ENCODE measurements around the gene ITPKB.
"Not testable (repeated sequence)": the region's sequence is repeated elsewhere in the genome, so short reads cannot be mapped to it uniquely, and the experiment has no call there.

Gene ITPKB

DNA sequence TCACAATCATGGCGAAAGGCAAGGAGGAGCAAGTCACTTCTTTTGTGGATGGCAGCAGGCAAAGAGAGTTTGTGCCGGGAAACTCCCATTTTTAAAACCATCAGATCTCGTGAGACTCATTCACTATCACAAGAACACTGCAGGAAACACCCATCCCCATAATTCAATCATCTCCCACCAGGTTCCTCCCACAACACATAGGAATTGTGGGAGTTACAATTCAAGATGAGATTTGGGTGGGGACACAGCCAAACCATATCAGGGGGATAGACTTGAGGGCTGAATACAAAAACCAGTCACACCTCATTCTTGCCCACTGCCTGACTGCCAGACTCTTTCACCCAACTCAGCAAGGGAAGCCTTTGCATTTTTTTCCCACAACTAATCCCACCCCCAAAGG, 140.1 kb downstream of the ITPKB start:
- not testable (repeated sequence) for H3K4ac ChIP-seq (ENCODE audit: low read length); H2BK15ac ChIP-seq (ENCODE audit: low read length); H4K8ac ChIP-seq (ENCODE audit: low read depth, low read length); H3K79me1 ChIP-seq (ENCODE audit: low read depth, low read length); DNase-seq (ENCODE audit: low spot score); H3K4me1 ChIP-seq (ENCODE audit: control insufficient read depth in 2 of 2, insufficient read depth in 1 of 2, low read depth in 1 of 2, low read length in 2 of 2); H3K36me3 ChIP-seq (replicated peaks in 1 of 2; ENCODE audit: control insufficient read depth in 2 of 2, insufficient read depth in 2 of 2, low read length in 2 of 2); H3K27ac ChIP-seq (replicated peaks; ENCODE audit: low read length); H3K18ac ChIP-seq (ENCODE audit: low read length); H4K91ac ChIP-seq (ENCODE audit: low read depth, low read length, poor library complexity); H2AFZ ChIP-seq (ENCODE audit: low read length); H3K9ac ChIP-seq (ENCODE audit: low read depth, low read length, poor library complexity); H3K4me3 ChIP-seq (ENCODE audit: low read length in 2 of 2); H2BK120ac ChIP-seq (ENCODE audit: low read depth, low read length); H3K9me3 ChIP-seq (replicated peaks in 1 of 2; ENCODE audit: control insufficient read depth in 2 of 2, insufficient read depth in 1 of 2, low read depth in 1 of 2, low read length in 2 of 2); H2AK5ac ChIP-seq (ENCODE audit: low read depth, low read length); H2BK5ac ChIP-seq (ENCODE audit: low read length); H3K23ac ChIP-seq (ENCODE audit: low read depth, low read length, poor library complexity); H2BK12ac ChIP-seq (ENCODE audit: low read length); H3K14ac ChIP-seq (ENCODE audit: low read length); H3K4me2 ChIP-seq (ENCODE audit: insufficient read depth, low read length, poor library complexity, severe bottlenecking)
- WGBS, 2 donors (ENCODE audit: extremely low coverage in 2 of 2, insufficient read length in 2 of 2, insufficient replicate concordance in 1 of 2) = no CpG with 5 or more reads among the region's 3 CpGs
- peaks cover 0 to 20% (median 0%) of the 10 kb centered on the region in 3 experiments for H3K27me3 ChIP-seq (ENCODE audit: control insufficient read depth in 3 of 3, insufficient read depth in 3 of 3, low read depth in 1 of 3, low read length in 3 of 3)

DNA sequence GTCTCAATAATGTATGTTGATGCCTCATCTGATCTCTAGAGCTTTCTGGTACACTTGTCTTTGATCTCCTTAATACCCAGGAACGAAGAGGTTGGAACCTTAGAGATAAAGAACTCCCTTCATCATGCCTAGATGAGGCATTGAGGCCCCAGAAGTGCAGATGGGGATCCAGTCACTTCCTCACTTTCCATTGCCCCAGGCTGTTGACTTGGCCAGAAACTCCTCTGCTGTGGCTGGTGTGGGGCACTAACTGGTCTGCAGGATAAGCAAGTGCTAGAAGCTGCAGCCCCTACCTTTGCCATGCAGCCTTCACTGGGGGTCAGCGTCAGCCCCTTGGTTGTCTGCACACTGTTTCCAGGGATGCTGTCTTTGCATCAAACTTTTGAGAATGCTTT, 140.6 kb downstream of the ITPKB start:
- Histone ChIP-seq H3K23ac (ENCODE audit: low read depth, low read length, poor library complexity) (no peak overlapping the region), H3K4ac (ENCODE audit: low read length) (no peak overlapping the region), H2AFZ (ENCODE audit: low read length) (no peak overlapping the region), H3K36me3 (replicated peaks in 1 of 2; ENCODE audit: control insufficient read depth in 2 of 2, insufficient read depth in 2 of 2, low read length in 2 of 2) (no peaks in the 10 kb centered on the region), H3K4me3 (ENCODE audit: low read length in 2 of 2) (no peak overlapping the region), H3K9ac (ENCODE audit: low read depth, low read length, poor library complexity) (no peak overlapping the region), H2BK120ac (ENCODE audit: low read depth, low read length) (no peak overlapping the region), H2AK5ac (ENCODE audit: low read depth, low read length) (no peak overlapping the region), H3K9me3 (replicated peaks in 1 of 2; ENCODE audit: control insufficient read depth in 2 of 2, insufficient read depth in 1 of 2, low read depth in 1 of 2, low read length in 2 of 2) (peaks cover 0 to 2% of the 10 kb centered on the region in 2 donors), H2BK12ac (ENCODE audit: low read length) (no peak overlapping the region), H3K27ac (replicated peaks; ENCODE audit: low read length) (no peak overlapping the region), H3K14ac (ENCODE audit: low read length) (no peak overlapping the region), H3K79me1 (ENCODE audit: low read depth, low read length) (no peaks in the 10 kb centered on the region), H4K91ac (ENCODE audit: low read depth, low read length, poor library complexity) (no peak overlapping the region), H2BK5ac (ENCODE audit: low read length) (no peak overlapping the region), H2BK15ac (ENCODE audit: low read length) (no peak overlapping the region), H4K8ac (ENCODE audit: low read depth, low read length) (no peak overlapping the region), H3K27me3 (ENCODE audit: control insufficient read depth in 3 of 3, insufficient read depth in 3 of 3, low read depth in 1 of 3, low read length in 3 of 3) (peaks cover 0 to 15% (median 0%) of the 10 kb centered on the region in 3 experiments), H3K18ac (ENCODE audit: low read length) (no peak overlapping the region), H3K4me1 (ENCODE audit: control insufficient read depth in 2 of 2, insufficient read depth in 1 of 2, low read depth in 1 of 2, low read length in 2 of 2) (peaks cover 0 to 4% of the 10 kb centered on the region in 2 donors), H3K4me2 (ENCODE audit: insufficient read depth, low read length, poor library complexity, severe bottlenecking) (no peak overlapping the region)
- no peak for DNase-seq (ENCODE audit: low spot score)
- no CpG with 5 or more reads among the region's 2 CpGs for WGBS, 2 donors (ENCODE audit: extremely low coverage in 2 of 2, insufficient read length in 2 of 2, insufficient replicate concordance in 1 of 2)

DNA sequence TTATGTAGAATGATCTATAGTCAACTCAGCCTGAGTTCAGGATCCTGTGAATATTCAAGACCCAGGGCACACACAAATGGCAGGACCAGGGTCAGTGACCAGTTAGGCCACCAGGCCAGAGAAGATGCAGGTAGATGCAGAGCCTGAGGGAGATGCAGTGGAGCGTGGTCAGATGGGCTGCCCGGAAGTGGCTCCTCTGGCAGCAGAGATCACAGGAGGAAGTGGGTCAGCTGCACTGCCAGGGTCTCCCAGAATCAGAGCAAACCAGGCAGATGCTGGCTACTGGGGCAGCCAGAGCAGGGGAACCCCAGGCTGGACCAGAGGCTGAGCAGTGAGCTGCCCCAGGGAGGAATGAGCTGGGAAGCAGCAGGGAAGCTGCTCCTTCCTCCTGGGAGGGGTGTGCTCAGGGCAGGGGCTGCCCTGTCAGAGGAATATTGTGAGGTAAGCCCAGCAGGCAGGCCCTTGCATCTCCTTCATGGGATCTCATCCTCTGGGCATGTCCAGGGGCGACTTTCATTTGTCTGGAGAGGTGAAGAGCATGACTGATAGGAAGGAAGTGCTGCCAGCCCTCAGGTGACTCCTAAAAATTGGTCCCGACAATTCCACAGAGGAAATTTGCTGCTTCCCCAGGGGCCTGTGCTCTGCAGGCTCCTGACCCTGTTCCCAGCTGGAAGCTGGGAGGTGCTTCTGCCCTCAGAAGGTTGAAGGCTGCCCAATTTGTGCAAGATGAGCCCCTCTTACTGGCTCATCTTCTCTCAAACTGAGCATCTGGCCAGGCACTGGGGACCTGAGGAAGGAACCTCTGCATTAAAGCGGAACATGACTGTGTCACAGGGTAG, 141.2 kb downstream of the ITPKB start:
- Histone ChIP-seq H2BK5ac (ENCODE audit: low read length) (no peak overlapping the region), H3K36me3 (replicated peaks in 1 of 2; ENCODE audit: control insufficient read depth in 2 of 2, insufficient read depth in 2 of 2, low read length in 2 of 2) (no peaks in the 10 kb centered on the region), H3K4me3 (ENCODE audit: low read length in 2 of 2) (no peak overlapping the region), H3K27ac (replicated peaks; ENCODE audit: low read length) (no peak overlapping the region), H3K79me1 (ENCODE audit: low read depth, low read length) (no peaks in the 10 kb centered on the region), H3K4me1 (ENCODE audit: control insufficient read depth in 2 of 2, insufficient read depth in 1 of 2, low read depth in 1 of 2, low read length in 2 of 2) (peaks cover 0 to 3% of the 10 kb centered on the region in 2 donors), H3K4me2 (ENCODE audit: insufficient read depth, low read length, poor library complexity, severe bottlenecking) (no peak overlapping the region), H3K18ac (ENCODE audit: low read length) (no peak overlapping the region), H3K4ac (ENCODE audit: low read length) (no peak overlapping the region), H3K23ac (ENCODE audit: low read depth, low read length, poor library complexity) (no peak overlapping the region), H4K91ac (ENCODE audit: low read depth, low read length, poor library complexity) (no peak overlapping the region), H2AFZ (ENCODE audit: low read length) (no peak overlapping the region), H2BK120ac (ENCODE audit: low read depth, low read length) (no peak overlapping the region), H3K9me3 (replicated peaks in 1 of 2; ENCODE audit: control insufficient read depth in 2 of 2, insufficient read depth in 1 of 2, low read depth in 1 of 2, low read length in 2 of 2) (peaks cover 0 to 2% of the 10 kb centered on the region in 2 donors), H2BK15ac (ENCODE audit: low read length) (no peak overlapping the region), H3K9ac (ENCODE audit: low read depth, low read length, poor library complexity) (no peak overlapping the region), H2BK12ac (ENCODE audit: low read length) (no peak overlapping the region), H4K8ac (ENCODE audit: low read depth, low read length) (no peak overlapping the region), H3K14ac (ENCODE audit: low read length) (no peak overlapping the region), H3K27me3 (ENCODE audit: control insufficient read depth in 3 of 3, insufficient read depth in 3 of 3, low read depth in 1 of 3, low read length in 3 of 3) (peaks cover 0 to 9% (median 0%) of the 10 kb centered on the region in 3 experiments), H2AK5ac (ENCODE audit: low read depth, low read length) (no peak overlapping the region)
- no peak for DNase-seq (ENCODE audit: low spot score)
- WGBS, 2 donors (ENCODE audit: extremely low coverage in 2 of 2, insufficient read length in 2 of 2, insufficient replicate concordance in 1 of 2) = no CpG with 5 or more reads among the region's 5 CpGs

DNA sequence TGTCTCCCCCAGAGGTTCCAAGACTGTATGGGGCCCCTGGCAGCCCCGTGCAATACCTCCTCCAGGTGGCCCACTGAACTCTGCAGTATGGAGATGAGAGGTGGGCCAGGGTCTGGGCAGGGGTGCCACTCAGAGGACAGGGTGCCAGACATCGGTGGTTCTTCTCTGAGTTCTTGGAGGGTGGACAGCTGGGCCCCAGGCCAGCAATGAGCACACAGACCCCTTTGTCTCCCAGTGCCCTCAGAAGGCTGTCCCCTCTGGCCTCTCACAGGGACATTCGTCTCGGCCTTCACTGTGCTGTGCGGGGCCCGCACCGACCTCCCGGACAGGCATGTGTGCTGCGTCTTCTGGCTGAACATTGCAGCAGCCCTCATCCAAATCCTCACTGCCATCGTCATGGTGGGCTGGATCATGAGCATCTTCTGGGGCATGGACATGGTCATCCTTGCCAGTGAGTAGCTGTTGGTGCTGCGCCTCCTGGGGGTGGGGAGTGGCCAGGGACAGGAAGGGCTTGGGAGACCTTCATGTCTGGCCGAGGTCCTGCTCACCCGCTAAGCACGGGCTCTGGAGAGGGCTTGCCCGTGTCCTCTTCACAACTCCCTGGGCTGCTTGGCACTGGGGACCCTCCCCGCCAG, 142.4 kb downstream of the ITPKB start:
- Histone ChIP-seq H2BK15ac (ENCODE audit: low read length) (no peak overlapping the region), H2BK120ac (ENCODE audit: low read depth, low read length) (no peak overlapping the region), H2BK5ac (ENCODE audit: low read length) (no peak overlapping the region), H2BK12ac (ENCODE audit: low read length) (no peak overlapping the region), H3K4me3 (ENCODE audit: low read length in 2 of 2) (no peak overlapping the region), H4K8ac (ENCODE audit: low read depth, low read length) (no peak overlapping the region), H4K91ac (ENCODE audit: low read depth, low read length, poor library complexity) (no peak overlapping the region), H3K23ac (ENCODE audit: low read depth, low read length, poor library complexity) (peak overlapping the region; percentile 5), H2AK5ac (ENCODE audit: low read depth, low read length) (no peak overlapping the region), H3K27ac (replicated peaks; ENCODE audit: low read length) (no peak overlapping the region), H3K27me3 (ENCODE audit: control insufficient read depth in 3 of 3, insufficient read depth in 3 of 3, low read depth in 1 of 3, low read length in 3 of 3) (peaks cover 0 to 4% (median 0%) of the 10 kb centered on the region in 3 experiments), H2AFZ (ENCODE audit: low read length) (no peak overlapping the region), H3K14ac (ENCODE audit: low read length) (no peak overlapping the region), H3K4me2 (ENCODE audit: insufficient read depth, low read length, poor library complexity, severe bottlenecking) (no peak overlapping the region), H3K18ac (ENCODE audit: low read length) (peak overlapping the region; percentile 0), H3K9ac (ENCODE audit: low read depth, low read length, poor library complexity) (no peak overlapping the region), H3K9me3 (replicated peaks in 1 of 2; ENCODE audit: control insufficient read depth in 2 of 2, insufficient read depth in 1 of 2, low read depth in 1 of 2, low read length in 2 of 2) (peaks cover 0 to 2% of the 10 kb centered on the region in 2 donors), H3K79me1 (ENCODE audit: low read depth, low read length) (no peaks in the 10 kb centered on the region), H3K36me3 (replicated peaks in 1 of 2; ENCODE audit: control insufficient read depth in 2 of 2, insufficient read depth in 2 of 2, low read length in 2 of 2) (no peaks in the 10 kb centered on the region), H3K4me1 (ENCODE audit: control insufficient read depth in 2 of 2, insufficient read depth in 1 of 2, low read depth in 1 of 2, low read length in 2 of 2) (no peaks in the 10 kb centered on the region), H3K4ac (ENCODE audit: low read length) (no peak overlapping the region)
- no CpG with 5 or more reads among the region's 16 CpGs for WGBS, 2 donors (ENCODE audit: extremely low coverage in 2 of 2, insufficient read length in 2 of 2, insufficient replicate concordance in 1 of 2)
- no peak for DNase-seq (ENCODE audit: low spot score)
